GM21390 (cell line): ENCODE data around the gene NLGN1.
"Not testable (repeated sequence)": the region's sequence is repeated elsewhere in the genome, so short reads cannot be mapped to it uniquely, and the experiment has no call there.

Experiments used
- ATAC-seq: cut with Tn5 transposase; IDR thresholded peaks from one replicate; pipeline ENCODE4 v1.9.1; 2021; ENCODE audit not compliant: unreplicated experiment

Gene NLGN1

DNA sequence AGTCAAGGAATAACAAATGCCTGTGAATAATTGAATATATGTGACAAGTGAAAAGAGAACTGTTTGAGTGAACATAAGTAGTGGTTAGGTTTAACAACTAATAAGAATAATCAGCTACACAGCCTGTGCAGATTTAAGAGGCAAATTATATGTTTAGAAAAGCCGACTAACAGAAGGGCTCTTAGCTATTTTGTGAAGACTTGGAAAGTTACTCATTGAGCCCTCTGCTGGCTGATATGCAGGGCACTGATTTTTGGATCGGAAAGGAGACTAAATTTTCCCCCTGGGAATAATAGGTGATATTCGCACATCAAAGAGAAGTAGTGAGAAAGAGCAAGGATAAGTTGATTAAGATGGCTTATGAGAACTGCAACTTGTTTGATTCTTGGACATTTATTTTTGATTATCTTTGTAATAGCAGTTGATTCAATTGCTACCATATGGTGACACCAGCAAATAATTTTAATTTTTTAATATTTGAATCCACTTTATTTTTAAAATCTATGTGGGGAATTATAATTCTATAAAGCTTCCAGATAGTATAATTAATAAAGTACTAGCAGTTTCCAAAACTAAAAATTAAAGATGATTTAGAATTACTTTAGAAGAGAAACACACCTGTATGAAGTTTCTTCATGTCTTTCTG is 156.2 kb downstream of the NLGN1 start:
- no peak for ATAC-seq

DNA sequence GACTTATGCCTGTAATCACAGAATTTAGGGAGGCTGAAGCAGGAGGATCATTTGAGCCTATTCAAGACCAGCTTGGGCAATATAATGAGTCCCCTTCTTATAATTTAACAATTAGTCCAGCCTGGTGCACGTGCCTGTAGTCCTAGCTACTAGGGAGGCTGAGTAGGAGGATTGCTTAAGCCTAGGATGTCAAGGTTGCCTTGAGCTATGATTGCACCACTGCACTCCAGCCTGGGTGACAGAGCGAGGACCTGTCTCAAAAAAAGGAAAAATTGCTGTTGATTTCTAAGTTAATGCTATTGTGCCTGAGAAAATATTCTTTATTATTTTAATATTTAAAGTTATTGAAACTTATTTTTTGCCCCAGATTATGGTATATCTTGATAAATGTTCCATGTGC is 159.0 kb downstream of the NLGN1 start:
- no peak for ATAC-seq

DNA sequence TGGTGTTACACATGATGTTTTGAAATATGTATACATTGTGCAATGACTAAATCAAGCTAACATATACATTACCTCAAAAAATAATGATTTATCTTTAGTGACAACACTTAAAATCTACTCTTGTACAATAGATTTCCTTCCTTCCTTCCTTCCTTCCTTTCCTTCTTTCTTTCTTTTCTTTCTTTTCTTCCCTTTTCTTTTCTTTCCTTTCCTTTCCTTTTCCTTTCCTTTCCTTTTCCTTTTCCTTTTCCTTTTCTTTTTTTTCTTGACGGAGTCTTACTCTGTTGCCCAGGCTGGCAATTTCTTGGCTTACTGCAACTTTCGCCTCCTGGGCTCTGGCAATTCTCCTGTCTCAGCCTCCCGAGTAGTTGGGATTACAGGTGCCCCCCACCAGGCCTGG is 170.5 kb downstream of the NLGN1 start:
- ATAC-seq, result no peak

DNA sequence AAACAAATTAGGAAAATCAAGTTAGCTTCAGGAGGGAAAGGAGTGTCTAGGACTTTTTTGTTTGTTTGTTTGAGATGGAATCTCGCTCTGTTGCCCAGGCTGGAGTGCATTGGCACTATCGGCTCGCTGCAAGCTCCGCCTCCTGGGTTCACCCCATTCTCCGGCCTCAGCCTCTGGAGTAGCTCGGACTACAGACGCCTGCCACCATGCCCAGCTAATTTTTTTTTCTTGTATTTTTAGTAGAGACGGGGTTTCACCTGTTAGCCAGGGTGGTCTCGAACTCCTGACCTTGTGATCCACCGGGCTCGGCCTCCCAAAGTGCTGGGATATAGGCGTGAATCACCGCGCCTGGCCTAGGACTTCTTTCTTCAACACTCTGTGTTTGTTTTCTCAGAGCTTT is 171.1 kb downstream of the NLGN1 start:
- no peak for ATAC-seq

DNA sequence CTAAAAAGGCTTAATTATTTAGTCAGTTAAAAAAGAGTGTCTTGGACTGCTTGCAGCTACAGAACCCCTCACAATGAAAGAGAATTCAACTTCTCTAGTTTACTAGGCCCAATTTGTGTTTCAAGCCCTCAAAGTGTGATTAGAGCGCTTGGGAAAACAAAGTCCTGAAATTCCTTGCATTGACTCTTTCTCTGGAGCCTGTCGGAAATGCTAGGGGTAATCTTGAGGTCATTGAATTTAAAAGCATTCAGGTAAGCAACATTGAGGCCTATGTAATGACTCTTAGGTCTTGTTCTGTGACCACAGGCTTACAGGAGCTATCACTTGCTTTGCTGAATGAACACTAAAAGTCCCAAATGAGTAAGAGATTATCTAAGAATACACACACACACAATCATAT is 186.0 kb downstream of the NLGN1 start:
- ATAC-seq, result no peak

DNA sequence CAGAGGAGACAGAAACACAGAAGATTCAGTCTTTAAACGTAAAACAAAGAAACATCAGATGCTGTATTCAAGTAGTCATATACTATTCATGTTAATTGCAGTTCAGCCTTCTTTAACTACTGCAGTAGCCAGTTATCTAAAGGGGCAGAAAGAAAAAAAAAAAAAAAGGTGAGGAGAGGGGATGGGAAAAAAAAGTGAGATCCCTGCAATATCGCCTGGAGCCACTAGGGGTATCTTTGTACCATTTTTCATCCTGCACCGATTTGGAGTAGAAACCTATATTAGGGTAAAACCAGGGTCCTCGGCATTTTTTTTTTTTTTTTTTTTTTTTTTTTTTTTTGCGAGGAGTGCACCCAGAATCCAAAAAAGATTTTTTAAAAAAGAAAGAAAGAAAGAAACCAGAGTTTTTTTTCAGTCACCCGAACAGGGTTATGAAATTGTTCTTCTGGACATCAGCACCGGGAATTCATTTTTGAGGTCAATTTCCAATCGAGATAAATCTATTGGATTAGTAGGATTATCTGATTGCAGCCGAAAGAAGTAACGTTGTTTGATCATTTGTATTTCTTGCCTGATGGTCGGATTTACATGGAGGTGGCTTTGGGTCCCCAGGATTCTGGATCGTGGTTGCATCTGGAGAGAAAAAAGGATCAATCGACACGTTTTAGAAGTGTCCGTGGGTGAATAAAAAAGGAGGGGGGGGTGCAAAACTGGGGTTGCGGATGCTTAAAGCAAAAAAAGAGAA is 186.7 kb downstream of the NLGN1 start:
- no peak for ATAC-seq

DNA sequence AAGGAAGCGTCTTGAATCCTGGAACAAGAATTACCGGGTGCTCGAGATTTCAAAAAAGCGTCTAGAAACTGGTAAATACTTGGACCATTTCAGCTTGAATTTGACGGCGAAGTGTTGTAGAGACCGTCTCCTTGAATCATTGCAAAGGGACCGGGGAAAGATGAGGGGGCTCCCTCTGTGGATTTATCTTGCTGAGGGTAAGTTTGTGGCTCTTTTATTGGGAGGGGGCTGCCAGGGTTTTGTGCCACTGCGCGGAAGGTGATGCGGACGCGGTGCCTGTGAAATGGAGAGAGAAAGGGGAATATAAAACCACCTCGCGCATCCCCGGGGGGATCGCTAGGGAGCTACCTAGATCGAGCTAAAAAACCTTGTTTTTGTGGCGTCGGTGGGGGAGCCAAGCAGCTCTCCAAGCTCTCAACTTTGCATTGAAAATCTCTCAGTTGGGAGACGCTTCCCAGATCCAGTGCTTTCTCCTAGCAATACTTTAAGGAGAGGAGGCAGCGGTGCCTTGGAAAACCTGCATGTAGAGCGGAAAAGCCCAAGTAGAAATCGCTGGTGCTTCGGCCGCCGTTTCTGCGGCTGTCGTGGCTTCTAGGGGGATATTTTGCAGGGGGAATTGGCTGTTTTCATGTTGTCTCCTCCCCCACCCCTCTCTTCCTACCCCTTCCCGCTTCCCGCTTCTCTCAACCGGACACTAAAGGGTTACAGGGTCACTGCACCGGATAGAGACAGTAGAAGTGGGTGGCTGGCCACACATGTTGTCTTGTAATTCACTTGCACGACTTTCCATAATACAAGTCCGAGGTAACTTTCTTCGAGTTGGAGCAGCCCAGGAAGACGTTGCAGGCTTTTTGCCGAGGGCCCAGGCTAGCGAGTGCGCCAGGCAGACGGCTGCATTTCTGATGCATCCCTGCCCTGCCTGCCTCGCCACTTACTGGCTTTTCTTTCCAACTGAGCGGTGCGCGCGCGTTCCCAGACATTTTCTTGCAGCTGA is 187.6 kb downstream of the NLGN1 start:
- no peak for ATAC-seq

DNA sequence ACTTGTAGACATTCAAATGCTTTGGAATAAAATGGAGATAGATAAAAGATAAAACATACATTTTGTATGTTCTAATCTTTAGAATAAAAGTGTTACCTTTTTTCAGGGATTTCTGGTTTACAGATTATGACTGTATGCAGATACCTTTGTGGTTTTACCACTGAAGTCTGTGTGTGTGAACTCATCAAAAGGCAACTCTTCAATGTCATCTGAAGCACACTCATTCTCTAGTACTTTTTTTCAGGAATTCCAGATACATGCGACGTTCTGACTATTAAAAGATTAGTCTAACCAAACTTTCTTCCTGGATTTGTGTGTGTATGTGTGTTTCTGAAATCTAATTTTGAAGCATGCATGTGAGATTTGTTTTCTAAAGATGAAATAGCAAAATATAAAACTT is 188.6 kb downstream of the NLGN1 start:
- ATAC-seq, result no peak

DNA sequence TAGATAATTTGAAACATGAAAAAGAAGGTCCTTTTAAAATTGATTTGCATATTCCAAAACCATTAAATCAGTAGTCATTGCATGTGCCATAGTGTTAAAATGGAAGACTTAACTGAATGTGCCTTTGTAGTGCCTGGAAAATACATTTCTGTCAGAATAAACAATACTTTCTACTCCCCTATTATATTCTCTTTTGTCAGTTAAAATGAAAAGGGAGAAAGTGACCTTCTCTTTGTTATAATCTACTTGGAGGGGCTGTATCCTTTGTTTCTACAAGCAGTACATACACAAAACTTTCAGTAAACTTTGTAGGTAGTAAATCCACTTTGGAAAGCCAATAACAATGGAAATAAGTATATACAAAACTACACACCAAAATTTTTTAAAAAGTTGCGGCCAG is 189.5 kb downstream of the NLGN1 start:
- ATAC-seq, result no peak

DNA sequence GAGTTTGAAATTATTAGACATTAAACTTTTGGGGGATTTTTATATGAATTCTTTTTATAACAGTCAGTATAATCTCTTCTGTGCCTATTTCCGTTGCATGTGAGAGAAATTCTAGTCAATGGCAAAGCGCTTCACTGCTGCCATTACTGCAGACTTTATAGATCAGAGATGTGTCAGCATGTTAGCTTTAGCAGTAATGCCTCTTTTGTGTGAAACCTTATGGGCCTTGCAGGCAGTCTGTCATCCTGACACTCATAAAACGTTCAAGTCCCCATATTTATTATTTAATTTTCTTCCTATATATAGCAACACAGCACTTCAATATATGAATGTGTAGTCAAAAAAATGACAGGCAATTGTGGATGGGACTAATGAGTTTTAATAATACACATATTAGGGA is 191.0 kb downstream of the NLGN1 start:
- ATAC-seq, result no peak

DNA sequence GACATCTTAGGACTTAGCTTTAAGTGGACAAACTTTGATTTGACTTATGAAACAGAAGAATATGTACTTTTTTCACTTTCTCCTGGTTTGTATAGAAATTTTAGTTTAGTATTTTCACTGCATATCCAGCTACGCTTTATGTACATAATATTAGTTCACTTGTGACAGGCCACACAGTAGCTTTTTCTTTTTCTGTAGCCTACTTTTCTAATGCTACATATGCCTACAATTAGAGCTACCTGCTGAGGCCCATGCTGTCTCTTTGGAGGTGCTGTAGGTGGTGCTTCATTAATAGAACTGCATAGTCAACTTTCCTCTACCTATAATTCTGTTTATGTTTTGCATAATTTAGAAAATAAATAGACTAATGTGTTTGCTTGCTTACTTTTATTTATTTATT is 191.6 kb downstream of the NLGN1 start:
- no peak for ATAC-seq

DNA sequence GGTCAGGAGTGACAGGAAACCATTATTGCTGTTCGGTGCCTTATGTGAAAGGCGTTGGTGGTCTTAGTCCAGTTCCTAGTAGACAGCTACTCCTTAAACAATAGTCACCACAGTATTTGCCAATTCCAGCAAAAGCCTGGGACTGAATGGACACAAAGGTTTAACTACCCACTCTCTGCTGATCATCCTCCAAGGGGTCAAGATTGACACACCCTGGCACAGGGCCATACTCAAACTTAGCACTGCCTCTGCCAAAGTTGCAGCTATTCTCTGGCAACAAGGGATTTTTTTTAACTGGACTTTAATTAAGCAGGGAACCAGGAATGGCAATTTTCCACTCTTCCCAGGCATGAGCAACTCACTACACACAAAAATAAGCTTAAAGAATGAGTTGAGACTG is 193.9 kb downstream of the NLGN1 start:
- ATAC-seq, result no peak

DNA sequence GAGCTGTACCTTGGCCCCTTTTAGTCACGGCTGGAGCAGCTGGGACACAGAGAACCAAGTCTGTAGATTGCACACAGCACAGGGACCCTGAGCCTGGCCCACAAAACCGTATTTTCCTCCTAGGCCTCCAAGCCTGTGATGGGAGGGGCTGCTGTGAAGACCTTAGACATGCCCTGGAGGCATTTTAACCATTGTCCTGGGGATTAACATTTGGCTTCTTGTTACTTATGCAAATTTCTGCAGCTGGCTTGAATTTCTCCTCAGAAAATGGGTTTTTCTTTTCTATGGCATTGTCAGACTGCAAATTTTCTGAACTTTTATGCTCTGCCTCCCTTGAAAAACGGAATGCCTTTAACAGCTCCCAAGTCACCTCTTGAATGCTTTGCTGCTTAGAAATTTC is 197.3 kb downstream of the NLGN1 start:
- not testable (repeated sequence) for ATAC-seq

DNA sequence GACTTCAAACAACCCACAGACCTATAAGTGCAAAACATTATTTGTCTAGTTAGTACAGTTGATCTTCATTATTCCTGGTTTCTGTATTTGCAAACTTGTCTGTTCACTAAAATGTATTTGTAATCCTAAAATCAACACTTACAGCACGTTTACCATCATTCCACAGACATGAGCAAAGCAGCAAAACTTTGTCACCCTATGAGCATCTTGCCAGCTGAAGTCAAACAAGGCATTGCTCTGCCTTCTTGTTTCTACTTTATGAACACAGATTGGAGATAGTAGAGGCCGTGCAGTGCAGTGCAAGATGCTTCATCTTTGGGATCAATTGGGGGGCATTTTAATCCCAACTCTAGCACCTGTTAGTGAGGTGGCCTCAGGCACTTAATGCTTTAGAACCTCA is 202.1 kb downstream of the NLGN1 start:
- no peak for ATAC-seq

DNA sequence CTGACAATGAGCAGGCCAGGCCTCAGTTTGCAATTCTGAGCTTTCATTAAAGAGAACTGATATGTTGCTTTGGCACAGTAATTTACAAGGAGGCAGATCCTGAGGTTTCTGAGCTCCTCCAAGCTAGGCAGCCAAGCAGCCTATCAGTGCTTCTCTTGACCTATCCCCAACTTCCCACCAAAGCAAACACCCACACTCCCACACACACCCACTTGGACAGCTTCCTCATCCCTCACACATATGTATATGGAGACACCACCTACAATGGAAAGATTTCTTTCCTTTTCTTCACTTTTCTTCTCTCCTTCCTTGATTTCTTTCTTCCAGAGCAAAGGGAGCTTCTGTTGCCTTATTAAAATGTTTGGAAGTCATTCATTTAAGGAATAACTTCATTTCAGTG is 217.0 kb downstream of the NLGN1 start:
- ATAC-seq, result no peak

DNA sequence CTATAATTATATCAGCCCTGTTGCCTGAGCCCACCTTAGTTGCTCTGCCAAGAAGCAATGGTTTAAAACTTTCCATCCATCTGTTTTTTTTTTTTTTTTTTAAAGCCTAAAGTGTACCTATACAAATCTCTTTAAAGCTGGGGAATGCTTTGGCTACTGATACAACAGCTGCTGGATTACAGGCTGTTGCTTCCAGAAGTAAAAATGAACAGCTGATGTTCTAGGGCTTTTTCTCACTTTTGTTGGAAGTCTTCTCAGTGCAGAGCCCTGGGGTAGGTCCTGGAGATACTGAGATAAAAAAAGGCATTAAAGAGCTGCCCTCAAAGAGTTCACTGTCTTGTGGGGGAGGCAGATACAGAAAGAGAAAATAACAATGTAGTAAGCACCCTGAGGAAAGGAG is 218.1 kb downstream of the NLGN1 start:
- ATAC-seq, result no peak

DNA sequence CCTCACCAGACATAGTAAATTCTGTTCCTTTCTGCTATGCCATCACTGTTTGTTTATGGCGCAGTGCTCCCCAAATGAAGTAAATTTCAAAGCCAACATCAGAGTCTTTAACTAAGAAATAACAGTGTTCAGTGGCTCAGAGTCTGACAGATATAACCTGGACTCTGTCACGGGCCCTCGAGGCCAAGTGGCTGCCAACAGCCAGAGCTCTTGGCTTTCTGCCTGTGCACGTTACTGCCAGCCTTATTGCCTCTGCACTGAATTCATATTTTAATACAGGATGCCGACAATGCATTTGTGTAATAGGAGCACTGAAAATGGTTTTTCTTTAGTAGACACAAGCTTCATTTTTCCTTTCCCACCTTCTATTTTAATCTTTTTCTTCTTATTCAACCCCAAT is 219.9 kb downstream of the NLGN1 start:
- no peak for ATAC-seq

DNA sequence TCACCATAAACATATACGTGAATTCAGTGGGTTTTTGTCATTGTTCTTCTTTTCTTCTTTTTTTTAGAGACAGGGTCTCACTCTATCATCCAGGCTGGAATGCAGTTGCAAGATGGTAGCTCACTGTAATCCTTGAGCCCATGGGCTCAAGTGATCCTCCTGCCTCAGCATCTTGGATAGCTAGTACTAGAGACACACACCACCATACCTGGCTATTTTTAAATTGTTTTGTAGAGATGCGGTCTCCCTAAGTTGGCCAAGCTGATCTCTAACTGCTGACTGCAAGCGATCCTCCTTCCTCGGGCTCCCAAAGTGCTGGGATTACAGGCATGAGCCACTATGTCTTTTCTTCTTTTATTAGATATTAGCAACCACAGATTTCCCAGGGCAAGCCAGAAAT is 220.6 kb downstream of the NLGN1 start:
- ATAC-seq, result no peak

DNA sequence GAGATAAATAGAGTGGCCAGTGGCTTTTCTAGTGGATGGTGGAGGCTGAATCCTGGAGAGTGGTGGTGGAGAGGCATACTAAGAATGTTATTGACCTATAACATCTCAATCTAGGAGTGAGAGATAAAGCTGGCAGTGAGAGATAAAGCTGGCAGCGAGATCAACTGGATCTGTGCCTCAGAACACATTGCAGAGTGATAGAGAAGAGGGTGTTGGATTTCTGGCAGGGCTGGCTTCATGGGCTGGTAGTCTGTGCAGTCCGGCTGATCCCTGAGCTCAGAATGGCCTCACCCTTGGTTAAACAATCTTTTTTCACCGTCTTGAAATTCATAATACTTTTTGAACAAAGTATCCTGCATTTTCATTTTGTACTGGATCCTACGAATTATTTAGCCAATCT is 221.2 kb downstream of the NLGN1 start:
- ATAC-seq, result no peak

DNA sequence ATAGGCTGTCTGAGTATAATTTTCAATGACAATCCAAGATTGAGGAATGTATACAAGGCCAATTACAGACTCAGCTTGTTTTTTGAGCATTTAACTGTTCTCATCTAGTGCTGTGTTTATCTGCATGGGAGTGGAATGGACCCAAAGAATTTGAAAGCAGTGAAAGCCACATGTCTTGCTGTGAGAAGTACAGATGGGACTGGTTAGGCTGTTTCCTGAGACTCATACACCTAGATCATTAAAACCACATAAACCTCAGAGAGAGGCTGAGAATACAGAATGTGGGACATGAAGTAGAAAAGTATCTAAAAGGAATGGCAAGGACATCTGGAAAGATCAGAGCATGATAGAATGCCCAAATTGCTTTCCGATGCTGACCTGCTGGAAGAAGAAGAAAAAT is 224.6 kb downstream of the NLGN1 start:
- no peak for ATAC-seq

DNA sequence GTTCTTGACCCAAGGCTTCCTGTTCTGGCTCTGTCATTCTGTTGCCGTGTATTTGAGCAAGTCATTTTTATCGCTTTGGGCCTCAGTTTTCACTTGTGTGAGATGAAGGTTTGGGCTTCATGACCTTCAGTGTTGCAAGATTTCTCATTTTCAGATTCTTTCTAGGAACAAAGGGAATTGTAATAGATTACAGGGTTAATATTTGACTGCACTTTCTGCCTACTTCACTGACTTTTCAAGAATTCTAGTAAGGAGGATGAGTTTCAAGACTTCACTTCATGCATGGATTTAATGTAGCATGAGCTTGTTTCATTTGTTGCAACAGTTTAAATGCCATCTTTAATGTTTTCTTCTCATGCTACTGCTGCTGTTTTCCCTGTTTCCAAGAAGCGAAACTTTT is 226.5 kb downstream of the NLGN1 start:
- no peak for ATAC-seq

DNA sequence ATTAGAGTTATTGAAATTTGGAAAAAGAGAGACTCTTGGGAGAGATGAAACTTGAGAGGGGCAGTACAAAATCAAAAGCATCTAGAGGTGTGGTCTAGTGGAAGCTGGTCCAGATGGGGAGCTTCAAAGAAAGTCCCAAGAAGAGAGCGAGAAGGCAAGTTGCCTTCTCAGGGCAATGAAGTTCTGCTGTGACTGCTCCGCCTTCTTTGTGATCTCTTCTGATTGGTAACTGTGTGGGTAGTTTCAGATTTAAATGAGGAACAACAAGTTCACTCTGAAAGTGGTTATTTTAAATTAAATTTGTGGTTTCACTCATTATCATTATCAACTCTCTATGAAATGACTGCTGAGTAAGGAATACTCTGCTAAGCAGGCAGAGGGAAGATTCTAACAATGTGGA is 233.3 kb downstream of the NLGN1 start:
- no peak for ATAC-seq
